GM21737 (cell line): ENCODE measurements around the gene PARN.

Source experiments
- ATAC-seq: cut with Tn5 transposase; IDR thresholded peaks from one replicate; pipeline ENCODE4 v1.9.1; 2021; ENCODE audit warnings: mild to moderate bottlenecking, moderate library complexity; ENCODE audit not compliant: unreplicated experiment

The PARN gene

GRCh38 chr16:14476183-14476582, 153.9 kb downstream of the PARN start:
- no peak for ATAC-seq

- no peak for ATAC-seq
These were observed 154.5 kb downstream of the PARN start for GRCh38 chr16:14475370-14476139.

- ATAC-seq, result no peak
These were observed 156.6 kb downstream of the PARN start for GRCh38 chr16:14473488-14473887.

- ATAC-seq, result no peak
These were observed 157.7 kb downstream of the PARN start for GRCh38 chr16:14472357-14472756.

- no peak for ATAC-seq
These were observed 159.3 kb downstream of the PARN start for GRCh38 chr16:14470788-14471187.

GRCh38 chr16:14465799-14466198, 164.3 kb downstream of the PARN start:
- no peak for ATAC-seq

GRCh38 chr16:14464796-14465195, 165.3 kb downstream of the PARN start:
- no peak for ATAC-seq

GRCh38 chr16:14464192-14464591, 165.9 kb downstream of the PARN start:
- no peak for ATAC-seq

- ATAC-seq, result no peak
These were observed 167.2 kb downstream of the PARN start for GRCh38 chr16:14462811-14463210.

GRCh38 chr16:14460726-14461125, 169.3 kb downstream of the PARN start:
- ATAC-seq, result no peak

- ATAC-seq, result no peak
These were observed 171.5 kb downstream of the PARN start for GRCh38 chr16:14458576-14458975.

GRCh38 chr16:14456793-14457481, 173.1 kb downstream of the PARN start:
- no peak for ATAC-seq

GRCh38 chr16:14455573-14455972, 174.5 kb downstream of the PARN start:
- no peak for ATAC-seq

GRCh38 chr16:14454391-14454790, 175.7 kb downstream of the PARN start:
- ATAC-seq, result no peak

- no peak for ATAC-seq
These were observed 178.0 kb downstream of the PARN start for GRCh38 chr16:14452066-14452465.

- no peak for ATAC-seq
These were observed 179.2 kb downstream of the PARN start for GRCh38 chr16:14450846-14451245.

- ATAC-seq, result no peak
These were observed 180.1 kb downstream of the PARN start for GRCh38 chr16:14449790-14450480.

GRCh38 chr16:14449334-14449733, 180.7 kb downstream of the PARN start:
- ATAC-seq, result no peak

GRCh38 chr16:14448879-14449278, 181.2 kb downstream of the PARN start:
- no peak for ATAC-seq

- ATAC-seq, result no peak
These were observed 182.3 kb downstream of the PARN start for GRCh38 chr16:14447783-14448182.

- no peak for ATAC-seq
These were observed 183.3 kb downstream of the PARN start for GRCh38 chr16:14446796-14447195.
